AG08396 (cell line): Measurements from ENCODE around the gene ADORA1.

Experiments
- DNase-seq: peaks from one replicate; pipeline ENCODE4 v3.0.0; 2012; ENCODE audit warnings: low spot score, mixed read lengths

ADORA1 gene

DNA sequence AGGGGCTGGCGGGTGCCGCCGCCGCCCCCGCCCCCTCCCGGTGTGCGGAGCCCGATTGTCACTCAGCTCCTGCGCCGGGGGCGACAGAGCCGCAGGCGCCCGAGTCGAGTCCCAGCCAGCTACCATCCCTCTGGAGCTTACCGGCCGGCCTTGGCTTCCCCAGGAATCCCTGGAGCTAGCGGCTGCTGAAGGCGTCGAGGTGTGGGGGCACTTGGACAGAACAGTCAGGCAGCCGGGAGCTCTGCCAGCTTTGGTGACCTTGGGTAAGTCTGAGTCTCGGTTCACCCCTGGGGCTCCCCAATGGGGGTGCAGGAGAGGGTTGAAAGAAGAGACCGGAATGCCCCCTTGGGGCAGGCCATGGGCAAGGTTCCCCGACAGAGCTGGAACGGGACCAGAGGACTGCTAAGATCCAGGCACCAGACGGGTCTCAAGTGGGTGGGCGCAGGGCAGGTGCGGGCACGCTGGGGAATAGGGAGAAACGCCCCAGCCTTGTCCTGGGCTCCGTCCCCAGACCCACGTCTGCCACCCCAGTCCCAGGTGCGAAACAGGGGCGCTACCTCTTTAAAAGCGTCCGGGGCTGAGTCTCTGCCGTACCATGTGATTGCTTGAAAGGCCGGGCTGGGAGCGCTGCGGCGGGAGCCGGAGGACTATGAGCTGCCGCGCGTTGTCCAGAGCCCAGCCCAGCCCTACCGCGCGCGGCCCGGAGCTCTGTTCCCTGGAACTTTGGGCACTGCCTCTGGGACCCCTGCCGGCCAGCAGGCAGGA is at the start of gene ADORA1:
Gene ADORA1, plus strand, starts transcription at position 61 of the 765 bp plus-strand sequence. CDS start 1,116 bp downstream, outside the sequence.
- peak; percentile 76 for DNase-seq

DNA sequence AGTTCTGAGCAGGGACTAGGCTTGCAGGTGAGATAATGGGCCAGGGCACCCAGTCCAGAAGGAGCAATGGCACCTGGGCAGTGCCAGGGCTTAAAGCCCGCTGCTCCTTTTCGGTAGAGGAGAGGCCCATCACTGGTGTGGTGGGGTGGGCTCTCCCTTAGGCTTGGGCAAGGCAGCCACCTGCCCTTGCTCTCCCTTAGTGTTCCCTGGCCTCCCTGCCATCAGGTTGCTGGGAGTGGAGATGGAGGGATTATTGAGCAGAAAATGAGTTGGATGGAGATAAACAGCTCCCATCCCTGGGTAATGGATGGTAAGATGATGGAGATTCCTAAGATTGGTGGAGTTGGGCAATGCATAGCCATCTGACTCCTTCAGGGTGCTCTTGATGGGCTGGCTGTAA is 49.6 kb upstream of the ADORA1 start:
- no peak for DNase-seq

DNA sequence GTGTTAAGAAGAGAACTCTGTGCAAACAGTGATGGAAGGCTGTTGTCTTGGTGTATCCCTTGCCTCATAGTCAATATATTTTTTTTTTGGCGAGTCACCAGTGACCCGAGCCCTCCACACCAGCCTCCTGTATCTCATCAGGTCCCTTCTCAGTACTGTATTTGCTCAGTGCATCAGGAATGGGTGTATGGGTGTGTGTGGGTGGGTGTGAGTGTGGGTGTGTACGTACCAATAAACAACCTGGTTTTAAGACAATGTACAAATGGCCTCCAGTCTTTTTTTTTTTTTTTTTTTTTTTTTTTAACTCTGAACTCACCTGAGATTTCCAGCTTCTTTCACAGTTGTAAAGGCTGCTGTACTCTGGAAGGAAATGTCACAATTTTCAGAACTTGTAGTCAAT is 49.0 kb upstream of the ADORA1 start:
- DNase-seq, result no peak

DNA sequence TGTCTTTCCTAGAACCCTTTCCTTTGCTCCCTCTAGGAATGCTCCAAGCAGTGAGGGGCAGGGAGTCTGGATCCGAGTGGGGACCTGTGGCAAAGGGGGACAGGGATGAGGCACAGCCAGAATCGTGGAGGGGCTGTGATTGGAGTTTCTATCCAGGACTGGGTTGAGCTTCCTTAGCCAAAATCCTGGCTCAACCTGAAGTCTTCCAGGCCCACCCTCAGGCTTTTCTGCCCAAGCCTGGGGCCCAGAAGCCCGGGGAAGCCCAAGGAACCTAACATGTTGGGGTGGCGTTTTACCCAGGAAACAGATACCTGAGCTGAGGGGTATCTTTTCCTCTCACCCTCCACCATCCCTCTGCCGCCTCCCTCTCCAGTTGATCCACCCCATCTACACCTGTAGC is 47.1 kb upstream of the ADORA1 start:
- DNase-seq, result no peak

DNA sequence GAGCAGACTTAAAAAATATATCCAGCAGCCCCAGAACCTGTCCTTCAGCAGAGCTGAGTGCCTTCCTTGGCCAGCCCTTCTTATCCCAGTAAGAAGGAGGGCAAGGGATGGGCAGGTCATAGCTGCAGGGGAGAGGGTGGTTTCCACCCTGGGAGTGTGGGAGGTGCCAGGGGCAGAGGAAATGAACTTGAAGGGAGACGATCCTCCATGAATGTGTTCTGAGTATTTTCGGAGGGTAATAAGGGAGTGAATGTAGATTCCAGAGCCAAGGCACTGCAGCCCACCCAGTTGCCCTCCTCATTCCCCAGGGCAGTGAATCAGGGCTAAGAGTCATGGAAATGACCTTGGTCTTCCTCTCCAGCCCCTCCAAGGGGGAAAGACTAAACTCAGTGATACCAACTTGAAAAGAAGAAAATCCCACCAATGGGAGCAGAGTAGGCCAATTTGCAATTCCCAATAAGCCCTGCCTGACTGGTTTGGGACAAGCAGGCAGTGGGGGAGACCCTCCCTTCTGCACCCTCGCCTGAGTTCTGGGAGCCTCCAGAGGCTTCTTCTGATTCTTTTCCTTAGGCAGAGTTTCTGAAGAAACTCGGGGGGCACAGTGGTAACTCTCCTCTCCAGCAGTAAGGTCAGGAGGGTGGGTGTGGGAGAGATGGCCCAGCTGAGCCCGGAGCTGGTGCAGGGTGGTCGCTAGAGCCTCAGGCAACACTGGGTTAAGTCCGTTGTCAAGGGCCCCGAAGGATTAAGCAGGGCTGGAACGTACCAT is 45.9 kb upstream of the ADORA1 start:
- no peak for DNase-seq

DNA sequence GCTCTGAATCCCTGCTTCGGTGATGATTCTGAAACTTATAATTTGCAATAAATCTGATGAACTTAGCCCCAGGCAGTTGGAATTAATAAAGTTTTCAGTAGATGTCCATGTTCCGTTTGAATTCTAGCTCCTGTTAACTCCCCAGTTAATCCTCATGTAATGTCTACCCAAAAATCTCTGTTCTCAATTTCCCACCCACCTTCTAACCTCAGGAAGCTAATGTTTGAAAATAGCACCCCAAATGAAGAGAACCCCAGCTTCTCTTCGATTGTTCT is 45.4 kb upstream of the ADORA1 start:
- no peak for DNase-seq

DNA sequence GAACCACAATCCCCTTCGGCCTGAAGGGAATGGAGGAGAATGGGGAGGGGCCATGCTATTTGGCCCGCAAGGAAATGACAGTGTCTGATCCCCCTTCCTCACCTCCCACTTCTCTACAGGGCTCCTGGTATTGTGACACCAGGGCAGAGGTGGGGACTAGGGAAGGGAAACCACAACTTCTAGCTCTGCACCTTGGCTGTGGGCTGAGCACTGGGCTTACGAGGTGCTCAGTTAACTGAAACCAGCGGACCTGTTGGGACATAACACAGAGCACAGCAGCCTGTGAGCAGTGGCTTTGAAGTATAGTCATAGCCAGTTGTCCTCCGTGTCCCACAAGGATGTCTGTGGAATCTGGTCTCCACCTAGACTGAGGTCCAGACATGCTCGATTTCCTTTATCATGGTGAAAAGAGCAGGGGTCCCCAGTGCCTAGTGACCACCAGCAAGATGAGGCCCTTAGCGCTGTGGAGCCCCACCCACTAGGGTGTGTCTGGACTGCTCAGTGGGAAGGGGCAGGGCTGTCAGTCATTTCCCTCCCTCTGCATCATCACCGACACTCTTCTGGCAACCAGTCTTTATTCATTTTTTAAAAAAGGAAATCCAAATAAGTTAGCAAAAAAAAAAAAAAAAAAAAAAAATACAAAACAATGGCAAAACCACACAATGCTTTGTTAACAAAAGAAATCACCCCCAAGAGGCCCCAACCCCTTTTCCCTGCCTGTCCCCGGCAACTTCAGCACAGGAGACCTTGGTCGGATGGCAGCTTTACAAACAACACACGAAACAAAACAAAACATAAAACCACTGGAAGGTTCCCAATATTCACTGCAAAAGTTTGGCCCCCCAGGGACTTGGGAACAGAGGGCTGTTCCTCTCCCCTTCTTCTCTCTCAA is 44.7 kb upstream of the ADORA1 start:
- no peak for DNase-seq

DNA sequence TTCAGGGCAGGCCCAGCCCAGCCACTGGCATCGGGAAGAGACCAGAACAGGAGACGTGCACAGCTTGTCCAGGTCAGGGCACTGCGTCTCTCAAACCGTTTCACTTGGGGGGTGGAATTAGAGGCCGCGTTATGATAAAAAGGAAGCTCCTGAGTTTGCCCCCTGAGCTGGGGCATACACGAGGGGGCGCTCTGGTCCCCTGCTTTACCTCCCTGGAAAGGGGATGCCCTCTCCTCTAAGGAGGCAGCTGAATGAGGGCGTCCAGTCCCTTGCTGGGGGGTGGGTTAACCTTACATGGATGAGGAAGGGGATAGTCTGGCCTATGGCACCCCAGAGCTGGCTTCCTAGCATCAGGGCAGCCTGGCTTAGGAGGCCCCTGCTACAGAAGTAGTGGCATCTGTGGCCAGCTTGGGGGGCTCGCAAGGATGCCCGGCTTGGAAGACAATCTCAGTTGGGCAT is 44.0 kb upstream of the ADORA1 start:
- no peak for DNase-seq

DNA sequence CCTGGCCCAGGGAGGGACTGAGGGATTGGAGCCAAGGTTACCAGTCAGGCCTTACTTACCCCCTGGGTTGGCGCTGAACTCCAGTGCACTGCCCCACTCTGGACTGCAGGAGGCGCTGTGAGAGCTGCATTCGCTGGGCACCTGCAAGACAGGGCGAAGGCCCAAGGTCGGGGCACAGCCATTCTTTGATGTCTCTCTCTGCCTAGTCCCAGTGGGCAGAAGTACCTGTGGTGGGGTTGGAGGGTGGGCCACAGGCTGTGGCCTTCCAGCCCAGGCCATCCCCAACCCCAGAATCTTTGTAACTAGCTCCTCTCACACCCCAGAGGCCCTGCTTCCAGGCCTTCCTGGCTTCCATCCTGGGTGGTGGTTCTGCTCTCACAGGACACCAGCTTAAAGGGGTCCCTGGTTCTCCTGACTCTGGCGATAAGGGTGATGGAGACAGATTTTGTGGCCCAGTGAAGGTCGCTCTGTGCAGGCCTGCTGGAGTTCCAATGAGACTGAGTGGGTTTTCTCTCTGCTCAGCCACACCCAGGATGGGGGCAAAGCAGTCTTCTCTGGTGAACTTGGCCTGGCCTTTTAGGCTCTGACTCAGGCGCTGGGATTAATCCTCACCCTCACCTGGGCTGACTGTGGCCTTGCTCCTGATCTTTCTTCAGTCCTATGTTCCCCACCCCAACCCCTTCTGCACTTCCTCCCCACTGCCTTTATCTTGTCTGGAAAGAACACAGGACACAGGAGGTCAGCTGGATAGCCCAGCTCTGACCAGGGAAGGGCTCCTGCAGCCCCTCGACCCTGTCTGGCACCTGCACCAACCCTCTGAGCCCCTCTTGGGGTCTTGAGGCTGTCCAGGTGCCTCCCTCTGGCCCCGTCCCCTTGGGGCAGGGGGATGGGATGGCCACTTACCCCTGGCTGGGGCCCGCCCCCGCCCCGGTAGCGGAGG is 42.7 kb upstream of the ADORA1 start:
- DNase-seq, result no peak

DNA sequence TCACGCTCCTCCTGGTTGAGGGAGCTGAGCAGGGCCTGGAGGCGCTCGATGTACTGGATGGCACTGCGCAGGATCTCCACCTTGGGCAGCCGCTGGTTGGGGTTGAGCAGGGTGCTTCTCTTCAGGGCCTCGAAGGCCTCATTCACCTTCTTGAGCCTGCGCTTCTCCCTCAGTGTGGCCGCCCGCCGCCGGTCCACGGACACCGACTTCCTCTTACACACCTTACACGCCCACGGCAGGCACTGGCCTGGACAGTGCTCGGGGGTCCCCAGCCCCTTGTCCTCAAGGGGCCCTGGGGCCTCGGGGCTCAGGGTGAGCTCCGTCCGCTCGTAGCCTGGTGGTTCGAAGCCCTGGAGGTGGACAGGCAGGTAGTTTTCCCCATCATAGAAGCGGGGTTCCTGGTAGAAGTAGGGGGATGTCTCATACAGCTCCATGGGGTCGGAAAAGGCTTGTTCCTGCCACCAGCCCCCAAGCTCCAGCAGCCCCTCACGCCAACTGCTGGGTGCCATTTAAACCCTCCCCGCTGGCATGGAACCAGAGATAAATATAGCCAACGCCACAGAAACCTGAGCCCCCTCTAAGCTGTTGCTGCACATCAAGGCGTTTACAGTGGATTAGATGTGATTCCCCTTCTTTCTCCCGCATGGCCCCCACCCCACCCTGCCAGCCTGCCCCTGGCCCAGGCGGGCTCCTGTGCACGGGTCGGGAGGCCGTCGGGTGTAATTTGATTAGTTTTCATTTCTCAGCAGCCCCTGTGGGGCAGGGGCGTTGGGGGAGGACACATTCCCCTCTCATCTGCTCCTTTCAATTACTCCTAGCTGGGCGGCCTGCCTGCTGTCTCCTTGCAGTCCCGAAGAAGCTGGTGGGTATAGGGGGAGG is 41.8 kb upstream of the ADORA1 start, which contains the start of gene MYOG:
Gene MYOG, minus strand, starts transcription at position 485 of the 879 bp plus-strand sequence. Its CDS starts 51 bp downstream, at position 434.
- DNase-seq, result no peak

DNA sequence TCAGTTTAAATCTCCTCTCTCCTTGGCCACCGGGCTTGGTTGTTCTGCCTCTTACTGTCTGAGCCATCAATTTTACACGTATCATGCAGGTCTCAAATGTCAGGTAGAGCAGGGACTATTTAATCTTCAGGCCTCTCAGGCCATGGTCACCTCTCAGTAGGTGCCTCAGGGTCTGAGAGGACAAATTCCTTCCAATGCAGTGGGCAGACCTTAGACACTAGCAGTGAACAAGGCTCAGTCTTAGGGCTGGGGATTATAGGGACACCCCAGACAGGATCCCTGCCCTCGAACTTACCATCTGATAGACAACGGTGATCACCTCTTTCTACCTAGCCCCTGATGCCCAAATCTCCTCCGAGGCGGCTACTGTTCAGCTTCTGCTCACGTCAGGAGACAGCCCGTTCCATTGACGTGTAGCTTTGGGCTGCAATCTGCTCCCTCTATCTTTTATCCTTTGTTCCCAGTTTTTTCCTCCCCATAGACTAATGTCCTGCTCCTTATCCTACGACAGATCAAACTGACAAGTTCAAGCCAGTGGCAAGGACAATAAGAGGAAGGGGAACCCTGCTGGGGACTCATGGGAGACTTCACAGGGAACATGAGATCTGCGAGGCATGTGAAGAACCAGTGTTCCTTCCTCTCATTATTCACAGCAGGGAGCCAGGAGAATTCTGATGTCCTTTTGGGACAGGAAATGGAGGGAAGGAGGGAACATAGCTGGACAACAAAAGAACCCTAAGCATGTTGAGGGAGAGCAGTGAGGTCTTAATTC is 40.3 kb upstream of the ADORA1 start:
- no peak for DNase-seq

DNA sequence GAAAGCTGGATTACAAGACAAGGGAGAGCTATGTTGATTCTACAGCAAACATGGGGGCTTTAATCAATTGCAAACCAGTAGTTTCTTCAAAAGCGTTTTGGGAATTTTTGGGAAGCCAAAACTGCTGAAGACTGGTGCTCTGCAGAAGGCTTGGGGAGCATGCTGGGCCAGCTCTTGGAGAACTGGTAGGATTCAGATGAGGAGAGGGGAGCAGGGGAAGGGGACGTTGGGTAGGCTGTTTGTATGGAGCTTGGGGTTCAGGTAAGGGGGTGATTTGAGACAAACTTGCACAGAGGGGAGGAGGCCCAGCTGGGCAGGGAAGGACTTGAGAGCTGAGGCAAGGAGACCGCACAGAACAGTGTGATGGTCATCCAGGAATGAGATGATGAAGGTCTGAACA is 39.1 kb upstream of the ADORA1 start:
- no peak for DNase-seq

DNA sequence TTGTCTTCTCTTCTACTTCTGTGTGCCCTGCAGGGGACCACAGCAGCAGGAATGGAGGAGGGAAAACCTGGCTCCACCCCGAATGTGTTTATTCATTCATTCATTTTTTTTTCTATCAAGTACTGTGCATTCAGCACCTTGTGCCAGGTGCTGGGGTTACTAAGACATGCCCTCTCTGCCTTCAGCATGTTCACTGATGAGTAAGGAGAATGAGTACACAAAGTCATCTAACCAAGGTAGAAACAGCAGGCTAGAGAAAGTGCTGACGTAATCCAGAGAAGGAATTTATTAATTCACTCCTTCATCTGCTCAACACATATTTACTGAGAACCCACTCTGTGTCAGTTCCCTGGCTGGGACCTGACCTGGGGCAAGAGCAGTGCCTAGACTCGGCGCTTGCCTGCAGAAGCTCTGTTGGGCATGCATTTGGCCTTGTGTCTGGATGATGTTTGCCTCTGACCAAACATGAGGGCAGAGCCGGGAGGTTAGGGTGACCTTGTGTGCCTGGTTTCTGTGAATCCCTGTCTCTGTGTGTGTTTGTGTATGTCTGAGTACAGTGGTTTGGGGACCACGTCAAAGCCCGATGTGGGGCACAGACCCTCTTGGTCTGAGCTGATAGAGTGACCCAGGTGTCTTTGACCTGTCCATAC is 38.4 kb upstream of the ADORA1 start:
- DNase-seq, result no peak

DNA sequence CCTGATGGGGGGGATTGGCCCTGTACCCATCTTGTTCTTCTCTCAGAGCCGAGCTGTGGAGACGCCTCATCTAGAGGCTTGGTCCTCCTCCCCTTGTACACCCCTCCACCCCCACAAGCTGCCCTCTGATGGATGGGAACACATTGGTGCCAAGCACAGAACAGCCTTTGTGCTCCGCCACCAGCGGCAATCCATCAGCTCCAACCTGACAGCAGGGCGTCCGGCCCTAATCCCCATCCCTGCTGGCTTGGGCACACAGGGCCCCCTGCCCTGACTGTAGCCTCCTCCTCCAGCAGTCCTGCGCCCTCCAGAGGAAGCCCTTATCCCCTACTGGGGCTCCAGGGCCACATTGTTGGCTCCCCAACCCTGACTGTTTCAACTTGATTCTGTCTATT is 37.9 kb upstream of the ADORA1 start:
- DNase-seq, result no peak

DNA sequence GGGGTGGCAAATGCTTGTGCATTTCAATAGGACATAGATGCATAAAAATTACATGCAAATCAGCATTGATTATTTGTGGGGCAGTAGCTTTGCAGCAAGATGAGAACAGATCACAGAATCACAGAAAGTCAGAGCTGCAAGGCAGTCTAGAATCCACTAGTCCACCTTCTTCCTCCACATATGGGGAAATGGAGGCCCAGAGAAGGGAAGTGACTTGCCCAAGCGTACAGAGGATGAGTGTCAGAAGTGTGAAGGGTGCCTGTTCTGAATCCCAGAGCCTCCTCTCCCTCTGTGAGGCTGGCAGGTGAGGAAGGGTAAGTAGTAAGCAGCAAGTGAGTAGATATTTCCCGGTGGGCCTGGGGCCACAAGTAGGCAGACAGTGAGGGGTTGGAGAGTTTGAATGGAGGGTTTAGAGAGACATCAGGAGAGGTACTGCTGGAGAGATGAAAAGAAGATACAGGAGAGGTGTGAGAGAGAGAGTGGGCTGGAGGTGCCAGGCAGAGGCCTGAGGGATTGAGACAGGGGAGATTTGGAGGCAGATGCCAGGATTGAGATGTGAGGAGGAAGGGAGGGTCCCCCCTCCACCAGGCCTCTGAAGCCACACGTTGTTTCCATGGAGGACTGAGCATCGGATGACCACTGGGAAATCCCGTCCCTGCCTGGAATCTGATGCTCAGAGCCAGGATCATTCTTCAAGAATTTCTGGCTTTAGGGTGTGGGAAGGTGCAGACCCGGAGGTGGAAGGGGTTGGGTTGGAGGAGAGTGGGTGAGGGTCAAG is 36.9 kb upstream of the ADORA1 start:
- DNase-seq, result no peak

DNA sequence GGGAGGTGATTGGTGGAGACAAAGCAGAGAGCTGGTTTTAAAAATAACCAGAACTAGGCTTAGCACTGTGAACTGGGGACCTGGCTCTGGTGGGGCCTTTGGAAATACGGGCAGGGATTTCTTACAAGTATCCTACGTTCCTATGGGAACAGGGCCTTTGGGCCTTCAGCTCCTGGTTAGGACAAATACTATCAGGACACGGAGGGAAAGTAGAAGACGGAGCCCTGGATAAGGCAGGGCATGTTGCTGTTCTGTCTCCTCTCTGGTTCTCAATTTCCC is 36.4 kb upstream of the ADORA1 start:
- no peak for DNase-seq

DNA sequence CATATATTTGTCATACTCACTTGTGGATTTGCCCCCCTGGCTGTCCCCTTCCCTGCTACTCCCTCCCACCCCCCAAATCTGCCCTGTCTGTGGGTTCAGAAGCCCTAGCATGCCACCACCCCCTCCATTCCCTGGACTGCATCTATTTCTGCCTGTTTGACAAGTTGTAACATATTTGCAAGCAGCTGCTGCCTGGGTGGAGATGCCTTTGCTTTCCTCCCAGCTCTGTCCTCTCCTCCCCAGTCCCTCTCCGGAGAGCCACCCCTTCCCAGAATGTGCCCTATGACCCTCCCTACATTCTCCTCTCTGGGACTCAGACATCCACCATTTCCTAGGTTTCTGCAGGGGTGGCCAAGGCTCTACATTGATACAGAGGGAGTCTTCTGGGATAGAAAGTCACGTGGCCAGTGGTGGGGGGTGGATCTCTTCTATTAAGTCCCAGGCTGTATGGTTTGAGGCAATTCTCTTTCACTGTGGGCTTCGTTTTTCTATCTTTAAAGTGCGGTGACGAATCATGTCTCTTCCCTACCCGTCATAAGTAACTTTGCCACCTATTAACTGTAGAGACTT is 35.7 kb upstream of the ADORA1 start:
- no peak for DNase-seq

DNA sequence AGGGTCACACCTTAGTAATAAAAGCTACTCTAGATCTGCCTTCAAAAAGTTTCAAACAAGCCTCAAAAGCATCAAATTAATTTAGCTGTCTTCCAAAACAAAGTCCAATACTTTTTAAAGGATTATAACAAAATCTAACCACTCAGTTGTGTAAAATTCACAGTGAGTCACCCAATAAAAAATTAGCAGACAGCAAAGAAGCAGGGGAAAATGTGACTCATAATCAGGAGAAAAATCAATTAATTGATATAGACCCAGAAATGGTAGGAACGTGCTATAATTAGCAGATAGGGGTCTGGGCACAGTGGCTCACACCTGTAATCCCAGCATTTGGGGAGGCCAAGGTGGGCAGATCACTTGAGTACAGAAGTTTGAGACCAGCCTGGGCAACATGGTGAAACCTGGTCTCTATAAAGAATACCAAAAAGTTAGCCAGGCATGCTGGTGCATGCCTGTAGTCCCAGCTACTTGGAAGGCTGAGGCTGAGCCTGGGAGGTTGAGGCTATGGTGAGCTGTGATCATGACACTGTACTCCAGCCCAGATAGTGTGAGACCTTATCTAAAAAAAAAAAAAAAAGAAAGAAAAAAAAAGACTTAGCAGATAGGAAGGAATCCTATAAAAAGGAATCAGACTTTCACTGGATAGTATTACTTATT is 33.6 kb upstream of the ADORA1 start:
- no peak for DNase-seq
